Endothelial cell of umbilical vein (primary cell): ENCODE data around the gene ELMO1.

Experiments used
- JUN ChIP-seq: IDR thresholded peaks from 2 replicates; pipeline ENCODE4 v1.6.1; 2011; ENCODE audit warnings: borderline replicate concordance, low read depth; ENCODE audit not compliant: insufficient read length, insufficient read depth
- POLR2A ChIP-seq: IDR thresholded peaks from 2 replicates; pipeline ENCODE4 v1.6.1; 2012; ENCODE audit warnings: low read depth, mild to moderate bottlenecking, control low read depth, low read length
- POLR2AphosphoS5 ChIP-seq: IDR thresholded peaks from 2 replicates; pipeline ENCODE4 v1.6.1; 2012; ENCODE audit warnings: low read depth, mild to moderate bottlenecking, control low read depth, low read length, moderate library complexity; ENCODE audit not compliant: insufficient read depth
- TF ChIP-seq, protein P1 (sequence below), 2 donors: IDR thresholded peaks; 1 replicate in 1 of 2; 2 replicates in 1 of 2; pipeline ENCODE4 v1.5.1; 2011; ENCODE audit warnings: low read length in 2 of 2, mild to moderate bottlenecking in 2 of 2, moderate library complexity in 2 of 2, control low read depth in 1 of 2, inconsistent platforms in 1 of 2, low read depth in 1 of 2; ENCODE audit not compliant: insufficient read depth in 1 of 2; ENCODE audit errors: extremely low read depth in 1 of 2

DNA sequence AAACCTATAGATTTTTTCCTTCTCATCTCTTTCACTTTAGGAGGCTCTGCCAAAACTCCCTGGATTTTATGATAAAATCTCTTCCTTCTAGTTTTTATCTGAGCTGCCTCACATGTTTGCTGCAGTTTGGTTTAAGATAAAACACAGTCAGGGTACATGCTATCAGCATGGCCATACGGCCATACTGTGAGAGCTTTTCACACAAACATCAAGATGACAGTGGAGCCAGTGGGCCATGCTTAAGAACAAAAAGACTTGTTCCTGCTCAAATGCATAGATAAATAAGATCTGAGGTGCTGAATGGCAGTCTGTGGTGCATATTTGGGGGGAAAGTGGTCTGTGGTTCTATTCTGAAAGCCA, 91.0 kb downstream of the ELMO1 start:
- TF ChIP-seq POLR2AphosphoS5 (no peak), POLR2A (no peak), JUN (no peak)
- TF ChIP-seq, protein P1, sequence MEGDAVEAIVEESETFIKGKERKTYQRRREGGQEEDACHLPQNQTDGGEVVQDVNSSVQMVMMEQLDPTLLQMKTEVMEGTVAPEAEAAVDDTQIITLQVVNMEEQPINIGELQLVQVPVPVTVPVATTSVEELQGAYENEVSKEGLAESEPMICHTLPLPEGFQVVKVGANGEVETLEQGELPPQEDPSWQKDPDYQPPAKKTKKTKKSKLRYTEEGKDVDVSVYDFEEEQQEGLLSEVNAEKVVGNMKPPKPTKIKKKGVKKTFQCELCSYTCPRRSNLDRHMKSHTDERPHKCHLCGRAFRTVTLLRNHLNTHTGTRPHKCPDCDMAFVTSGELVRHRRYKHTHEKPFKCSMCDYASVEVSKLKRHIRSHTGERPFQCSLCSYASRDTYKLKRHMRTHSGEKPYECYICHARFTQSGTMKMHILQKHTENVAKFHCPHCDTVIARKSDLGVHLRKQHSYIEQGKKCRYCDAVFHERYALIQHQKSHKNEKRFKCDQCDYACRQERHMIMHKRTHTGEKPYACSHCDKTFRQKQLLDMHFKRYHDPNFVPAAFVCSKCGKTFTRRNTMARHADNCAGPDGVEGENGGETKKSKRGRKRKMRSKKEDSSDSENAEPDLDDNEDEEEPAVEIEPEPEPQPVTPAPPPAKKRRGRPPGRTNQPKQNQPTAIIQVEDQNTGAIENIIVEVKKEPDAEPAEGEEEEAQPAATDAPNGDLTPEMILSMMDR (IDR thresholded peaks at IDR 0.05; ENCODE audit: extremely low read depth in 1 of 2, insufficient read depth in 1 of 2, low read depth in 1 of 2, low read length in 2 of 2), result no peak
